Mesendoderm (in vitro differentiated cells): ENCODE measurements around the gene KRTAP10-6.

Experiments used
- DNase-seq: peaks from one replicate; pipeline ENCODE4 v3.0.0; 2013
- H2AK5ac ChIP-seq: 2 replicates; pipeline ENCODE4 v1.6.1; 2013; ENCODE audit warnings: low read length, inconsistent platforms
- H2BK120ac ChIP-seq: 2 replicates; pipeline ENCODE4 v1.6.1; 2013; ENCODE audit warnings: low read depth, mild to moderate bottlenecking, low read length, moderate library complexity, mixed read lengths
- H2BK15ac ChIP-seq: replicated peaks from 2 replicates; pipeline ENCODE4 v1.6.1; 2013; ENCODE audit warnings: low read depth, mild to moderate bottlenecking, moderate library complexity
- H2BK5ac ChIP-seq: 2 replicates; pipeline ENCODE4 v1.6.1; 2013; ENCODE audit warnings: low read length, inconsistent platforms
- H3K18ac ChIP-seq: 2 replicates; pipeline ENCODE4 v1.6.1; 2013; ENCODE audit warnings: mild to moderate bottlenecking, low read length, mixed read lengths
- H3K23ac ChIP-seq: one replicate; pipeline ENCODE4 v1.6.1; 2013; ENCODE audit warnings: low read length
- H3K27ac ChIP-seq: 2 replicates; pipeline ENCODE4 v1.5.1; 2013; ENCODE audit warnings: low read depth, mild to moderate bottlenecking, inconsistent platforms, low read length, moderate library complexity
- H3K27me3 ChIP-seq: 2 replicates; pipeline ENCODE4 v1.6.1; 2013; ENCODE audit warnings: low read length, control low read depth, mild to moderate bottlenecking, inconsistent platforms; ENCODE audit not compliant: insufficient read depth, poor library complexity
- H3K36me3 ChIP-seq: 2 replicates; pipeline ENCODE4 v1.6.1; 2013; ENCODE audit warnings: low read length, inconsistent platforms; ENCODE audit not compliant: control insufficient read depth, insufficient read depth
- H3K4ac ChIP-seq: one replicate; pipeline ENCODE4 v1.6.1; 2013; ENCODE audit warnings: low read depth, mild to moderate bottlenecking, low read length, moderate library complexity
- H3K4me1 ChIP-seq: 2 replicates; pipeline ENCODE4 v1.6.1; 2013; ENCODE audit warnings: low read depth, low read length, inconsistent platforms; ENCODE audit not compliant: control insufficient read depth
- H3K4me2 ChIP-seq: 2 replicates; pipeline ENCODE4 v1.6.1; 2013; ENCODE audit warnings: low read length
- H3K4me3 ChIP-seq: 2 replicates; pipeline ENCODE4 v1.5.1; 2013; ENCODE audit warnings: mild to moderate bottlenecking, low read length
- H3K56ac ChIP-seq: one replicate; pipeline ENCODE4 v1.6.1; 2013; ENCODE audit warnings: low read length
- H3K79me1 ChIP-seq: 2 replicates; pipeline ENCODE4 v1.6.1; 2013; ENCODE audit warnings: low read length, inconsistent platforms
- H3K79me2 ChIP-seq: 2 replicates; pipeline ENCODE4 v1.6.1; 2013; ENCODE audit warnings: mild to moderate bottlenecking, low read length; ENCODE audit not compliant: control insufficient read depth, insufficient read depth
- H3K9ac ChIP-seq: 2 replicates; pipeline ENCODE4 v1.6.1; 2013; ENCODE audit warnings: low read length, inconsistent platforms
- H4K5ac ChIP-seq: one replicate; pipeline ENCODE4 v1.6.1; 2013; ENCODE audit warnings: low read length
- H4K8ac ChIP-seq: one replicate; pipeline ENCODE4 v1.6.1; 2013; ENCODE audit warnings: low read depth, mild to moderate bottlenecking, control low read depth, low read length, moderate library complexity
- WGBS: extraction: QIAGEN DNeasy Blood & Tissue Kit; methylation state at CpG from one replicate; pipeline ENCODE4 v1.1.7; 2013; ENCODE audit warnings: low lambda C conversion rate, missing lambda C conversion rate; ENCODE audit not compliant: insufficient coverage; ENCODE audit errors: extremely low coverage; 5-methylcytosine and 5-hydroxymethylcytosine counted together

KRTAP10-6 gene

DNA sequence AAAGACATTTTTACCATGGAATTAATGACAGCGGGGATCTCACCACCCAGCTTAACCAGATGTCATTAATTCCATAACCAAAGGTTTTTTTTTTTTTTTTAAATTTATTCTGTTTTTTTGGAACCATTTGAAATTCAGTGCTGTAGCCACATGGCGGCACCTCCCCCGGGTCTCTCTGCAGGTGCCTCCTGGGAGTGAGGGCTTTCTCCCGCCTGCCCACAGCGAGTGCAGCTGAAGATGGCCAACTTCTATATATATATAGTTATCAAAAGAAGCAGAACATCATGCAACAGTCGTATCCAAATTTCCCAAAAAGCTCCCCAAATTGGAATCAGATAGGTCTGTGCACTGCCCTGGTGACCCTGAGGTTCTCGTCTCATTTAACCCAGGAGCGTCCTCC, 23.2 kb upstream of the KRTAP10-6 start:
- Histone ChIP-seq H4K8ac (no peak overlapping the region), H3K23ac (no peak overlapping the region), H3K9ac (no peak overlapping the region), H3K4me1 (peaks cover 4% of the 10 kb centered on the region), H3K56ac (no peak overlapping the region), H3K36me3 (no peaks in the 10 kb centered on the region), H3K27ac (no peak overlapping the region), H2BK15ac (no peak overlapping the region), H3K4me2 (no peak overlapping the region), H3K27me3 (no peaks in the 10 kb centered on the region), H3K4me3 (no peak overlapping the region), H2BK5ac (no peak overlapping the region), H4K5ac (no peak overlapping the region), H3K4ac (no peak overlapping the region), H3K79me1 (no peaks in the 10 kb centered on the region), H2BK120ac (no peak overlapping the region), H3K79me2 (no peaks in the 10 kb centered on the region), H3K18ac (no peak overlapping the region), H2AK5ac (no peak overlapping the region)
- no peak for DNase-seq
- WGBS = no CpG with 5 or more reads among the region's 8 CpGs

DNA sequence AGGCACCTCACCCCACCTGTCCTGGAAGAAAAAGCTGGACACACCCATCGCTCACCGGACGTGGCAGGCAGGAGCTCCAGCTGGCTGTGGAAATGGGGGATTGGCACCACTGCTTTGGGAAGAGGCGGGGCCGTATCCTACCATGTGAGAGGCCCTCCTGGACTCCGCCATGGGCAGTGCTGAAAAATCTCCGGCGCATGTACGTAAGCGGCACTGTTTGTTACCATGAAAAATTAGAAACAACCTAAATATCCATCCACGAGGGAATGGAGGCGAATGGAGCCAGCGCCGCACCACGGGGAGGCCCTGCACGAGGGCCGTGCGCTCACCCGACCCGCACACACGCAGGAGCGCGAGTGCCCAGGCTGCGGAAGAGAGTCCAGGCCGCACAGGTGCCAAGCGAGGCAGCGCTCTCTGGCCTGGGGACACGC, 22.7 kb upstream of the KRTAP10-6 start:
- H3K56ac ChIP-seq = no peak overlapping the region
- no peak overlapping the region for H3K9ac ChIP-seq
- no peak overlapping the region for H2BK120ac ChIP-seq
- H4K5ac ChIP-seq = no peak overlapping the region
- H2BK5ac ChIP-seq = no peak overlapping the region
- WGBS = no CpG with 5 or more reads among the region's 28 CpGs
- H3K4me3 ChIP-seq = no peak overlapping the region
- H3K4me1 ChIP-seq = peaks cover 4% of the 10 kb centered on the region
- H3K79me2 ChIP-seq = no peaks in the 10 kb centered on the region
- H4K8ac ChIP-seq = no peak overlapping the region
- H2BK15ac ChIP-seq = no peak overlapping the region
- H3K4me2 ChIP-seq = no peak overlapping the region
- H3K36me3 ChIP-seq = no peaks in the 10 kb centered on the region
- H3K27me3 ChIP-seq = no peaks in the 10 kb centered on the region
- no peak overlapping the region for H2AK5ac ChIP-seq
- no peak overlapping the region for H3K23ac ChIP-seq
- H3K79me1 ChIP-seq = no peaks in the 10 kb centered on the region
- H3K4ac ChIP-seq = no peak overlapping the region
- H3K27ac ChIP-seq = no peak overlapping the region
- no peak for DNase-seq
- no peak overlapping the region for H3K18ac ChIP-seq

DNA sequence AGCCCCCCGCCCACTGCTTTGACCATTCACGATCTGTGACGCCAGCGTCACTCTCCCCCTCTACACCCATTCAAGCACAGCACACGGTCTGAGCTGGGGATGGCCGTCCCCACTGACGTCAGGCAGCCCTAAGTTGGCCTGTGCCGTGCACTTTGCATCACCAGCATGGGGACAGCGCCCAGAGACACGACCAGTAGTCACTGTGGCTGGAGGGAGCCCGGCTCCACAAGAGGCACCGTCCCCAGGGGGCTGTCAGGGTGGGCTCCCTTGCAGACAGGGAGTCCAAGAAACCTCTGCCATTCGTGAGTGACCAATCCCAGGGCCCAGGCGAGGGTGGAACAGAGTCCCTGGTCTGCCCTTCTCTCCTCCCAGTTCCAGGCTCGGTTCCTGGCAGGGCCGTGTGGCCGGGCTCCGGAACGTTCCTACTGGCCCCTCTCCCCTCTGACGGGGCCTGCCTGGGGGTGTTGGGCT, 21.9 kb upstream of the KRTAP10-6 start:
- Histone ChIP-seq H4K5ac (no peak overlapping the region), H3K4ac (no peak overlapping the region), H4K8ac (no peak overlapping the region), H3K4me2 (no peak overlapping the region), H3K27ac (no peak overlapping the region), H3K27me3 (no peaks in the 10 kb centered on the region), H3K36me3 (no peaks in the 10 kb centered on the region), H3K79me1 (no peaks in the 10 kb centered on the region), H2BK120ac (no peak overlapping the region), H2AK5ac (no peak overlapping the region), H3K79me2 (no peaks in the 10 kb centered on the region), H3K4me3 (no peak overlapping the region), H3K9ac (no peak overlapping the region), H3K4me1 (peaks cover 4% of the 10 kb centered on the region), H2BK15ac (no peak overlapping the region), H3K56ac (no peak overlapping the region), H3K18ac (no peak overlapping the region), H2BK5ac (no peak overlapping the region), H3K23ac (no peak overlapping the region)
- WGBS = no CpG with 5 or more reads among the region's 20 CpGs
- DNase-seq = no peak

DNA sequence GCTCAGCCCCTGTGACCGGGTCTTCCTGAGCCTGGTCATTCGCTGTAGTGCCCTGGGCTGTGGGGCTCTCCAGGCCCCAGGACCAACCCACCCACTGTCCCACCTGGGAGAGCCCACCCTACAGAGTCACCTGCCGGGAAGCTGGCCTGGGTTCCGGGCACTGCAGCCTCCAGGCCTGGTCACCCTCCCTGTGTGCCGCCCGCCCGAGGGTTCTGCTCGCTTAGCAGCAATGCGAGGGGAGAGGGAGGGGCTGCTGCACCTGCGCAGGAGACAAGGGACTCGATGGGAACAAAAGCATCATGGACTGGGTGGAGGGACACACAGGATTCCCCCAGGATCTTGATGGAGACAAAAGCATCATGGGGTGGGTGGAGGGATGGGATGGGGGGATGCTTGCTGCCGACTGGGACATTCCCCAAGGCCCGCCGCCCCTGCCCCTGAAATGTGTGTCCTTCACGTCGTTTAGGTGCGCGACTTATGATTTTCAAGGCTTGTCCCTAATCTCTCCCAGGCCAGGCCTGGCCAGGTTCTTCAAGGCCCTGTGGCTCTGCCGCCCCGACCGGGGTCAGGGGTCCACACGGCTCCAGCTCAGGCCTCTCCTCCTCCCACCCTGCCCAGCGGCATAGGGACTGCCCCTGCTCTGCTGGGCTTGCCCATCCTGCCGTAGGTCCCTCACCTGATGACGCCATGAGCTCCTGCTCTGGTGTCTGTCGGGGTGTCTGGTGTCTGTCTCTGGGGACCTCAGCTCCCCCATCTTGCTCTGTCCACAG, 21.3 kb upstream of the KRTAP10-6 start:
- no CpG with 5 or more reads among the region's 26 CpGs for WGBS
- no peak overlapping the region for H3K4me3 ChIP-seq
- H2AK5ac ChIP-seq = no peak overlapping the region

DNA sequence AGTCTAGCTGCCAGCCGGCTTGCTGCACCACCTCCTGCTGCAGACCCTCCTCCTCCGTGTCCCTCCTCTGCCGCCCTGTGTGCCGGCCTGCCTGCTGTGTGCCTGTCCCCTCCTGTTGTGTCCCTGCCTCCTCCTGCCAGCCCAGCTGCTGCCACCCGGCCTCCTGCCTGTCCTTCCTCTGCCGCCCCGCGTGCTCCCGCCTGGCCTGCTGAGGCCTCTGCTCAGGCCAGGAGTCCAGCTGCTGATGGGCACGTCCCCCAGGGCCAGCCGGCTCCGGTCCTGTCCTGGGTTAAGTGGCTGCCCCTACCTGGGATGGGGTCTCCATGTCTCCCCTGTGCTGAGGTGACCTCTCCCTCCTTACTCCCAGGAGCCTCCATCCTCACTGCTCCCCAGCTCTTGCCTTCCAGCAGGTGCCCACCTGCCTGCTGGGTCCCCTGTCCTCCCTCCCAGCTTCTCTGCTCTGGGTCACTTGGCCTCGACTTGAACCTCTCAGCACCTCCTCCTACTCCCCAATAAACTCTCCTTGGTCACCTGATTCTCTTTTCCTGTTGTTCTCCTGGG, 20.4 kb upstream of the KRTAP10-6 start:
- Histone ChIP-seq H3K27ac (no peak overlapping the region), H3K18ac (no peak overlapping the region), H3K9ac (no peak overlapping the region), H3K4me2 (no peak overlapping the region), H3K4me3 (no peak overlapping the region), H2BK5ac (no peak overlapping the region), H3K36me3 (no peaks in the 10 kb centered on the region), H3K27me3 (no peaks in the 10 kb centered on the region), H4K5ac (no peak overlapping the region), H3K4ac (no peak overlapping the region), H3K79me1 (no peaks in the 10 kb centered on the region), H4K8ac (no peak overlapping the region), H3K4me1 (no peaks in the 10 kb centered on the region), H3K23ac (no peak overlapping the region), H2BK15ac (no peak overlapping the region), H3K79me2 (no peaks in the 10 kb centered on the region), H3K56ac (no peak overlapping the region), H2BK120ac (no peak overlapping the region), H2AK5ac (no peak overlapping the region)
- no peak for DNase-seq
- WGBS = no CpG with 5 or more reads among the region's 13 CpGs

More for the DNA sequence above, 21.3 kb upstream of the KRTAP10-6 start:
- no peak overlapping the region for H2BK120ac ChIP-seq
- no peak overlapping the region for H3K9ac ChIP-seq
- no peak overlapping the region for H2BK5ac ChIP-seq
- H3K4me1 ChIP-seq = no peaks in the 10 kb centered on the region
- no peak overlapping the region for H3K23ac ChIP-seq
- H3K56ac ChIP-seq = no peak overlapping the region
- no peak for DNase-seq
- no peak overlapping the region for H3K27ac ChIP-seq
- H3K79me2 ChIP-seq = no peaks in the 10 kb centered on the region
- H4K8ac ChIP-seq = no peak overlapping the region
- no peak overlapping the region for H3K4me2 ChIP-seq
- H4K5ac ChIP-seq = no peak overlapping the region
- H3K4ac ChIP-seq = no peak overlapping the region
- H3K18ac ChIP-seq = no peak overlapping the region
- H3K36me3 ChIP-seq = no peaks in the 10 kb centered on the region
- H3K27me3 ChIP-seq = no peaks in the 10 kb centered on the region
- H2BK15ac ChIP-seq = no peak overlapping the region
- no peaks in the 10 kb centered on the region for H3K79me1 ChIP-seq
